OCI-LY7 (cell line): ENCODE measurements around the gene KCNMA1. TPM values are rescaled to one million over a fixed set of nuclear protein-coding genes. Genes with fewer than 3 reads are reported as not detected.

Experiments used
- BruUV-seq: library from RNA; stranded (reverse); fragments of 400-500 nt; replicated peaks from 2 replicates; lab custom pipeline; 2021; lab: Mats Ljungman, UMichigan
- CTCF ChIA-PET: fragments of 300-600 bp; sonication (Branson Sonifier 250); formaldehyde crosslinking; loops from one replicate; lab custom pipeline; 2022; ENCODE audit warnings: antibody characterized with exemption; ENCODE audit not compliant: unreplicated experiment; lab: Charles Lee
- POLR2A ChIA-PET: fragments of 300-600 bp; sonication (Branson Sonifier 250); formaldehyde crosslinking; loops from one replicate; lab custom pipeline; 2022; ENCODE audit warnings: antibody characterized with exemption; lab: Charles Lee
- DNase-seq: peaks from one replicate; pipeline ENCODE4 v3.0.0-alpha.2; 2015; ENCODE audit warnings: low spot score
- H2AFZ ChIP-seq: fragments of 200-600 bp; sonication (generic), shearing (Covaris generic); 2 replicates; pipeline ENCODE4 v1.6.1; 2014; ENCODE audit warnings: mild to moderate bottlenecking, antibody characterized with exemption, low read length, moderate library complexity
- H3K27ac ChIP-seq: fragments of 200-600 bp; sonication (generic); 2 replicates; pipeline ENCODE4 v1.5.1; 2014; ENCODE audit warnings: mixed run types, low read depth, mild to moderate bottlenecking, moderate library complexity, low read length, inconsistent platforms; ENCODE audit not compliant: poor library complexity, severe bottlenecking
- H3K36me3 ChIP-seq: fragments of 200-600 bp; sonication (generic); 2 replicates; pipeline ENCODE4 v1.6.1; 2014; ENCODE audit warnings: mild to moderate bottlenecking, antibody characterized with exemption, low read length, moderate library complexity, mixed read lengths; ENCODE audit not compliant: insufficient read depth
- H3K4me1 ChIP-seq: fragments of 200-600 bp; sonication (generic); 2 replicates; pipeline ENCODE4 v1.5.1; 2014; ENCODE audit warnings: mild to moderate bottlenecking, low read length; ENCODE audit not compliant: insufficient read depth, poor library complexity, severe bottlenecking
- H3K4me2 ChIP-seq: fragments of 200-600 bp; sonication (generic); 2 replicates; pipeline ENCODE4 v1.6.1; 2014; ENCODE audit warnings: mild to moderate bottlenecking, low read length
- H3K4me3 ChIP-seq: fragments of 200-600 bp; sonication (generic); 2 replicates; pipeline ENCODE4 v1.5.1; 2014; ENCODE audit warnings: mild to moderate bottlenecking, low read depth, low read length; ENCODE audit not compliant: poor library complexity, severe bottlenecking
- H3K79me2 ChIP-seq: fragments of 200-600 bp; sonication (generic); 2 replicates; pipeline ENCODE4 v1.6.1; 2016; ENCODE audit warnings: low read depth, mild to moderate bottlenecking, low read length, moderate library complexity, mixed read lengths; ENCODE audit not compliant: insufficient read depth
- H3K9me2 ChIP-seq: fragments of 200-600 bp; sonication (generic); 2 replicates; pipeline ENCODE4 v1.6.1; 2016; ENCODE audit warnings: mild to moderate bottlenecking, low read length, mixed read lengths; ENCODE audit not compliant: insufficient read depth
- H3K9me3 ChIP-seq: fragments of 200-600 bp; sonication (generic); 2 replicates; pipeline ENCODE4 v1.6.1; 2014; ENCODE audit warnings: mild to moderate bottlenecking, mixed run types, low read length, mixed read lengths
- H4K20me1 ChIP-seq: fragments of 200-600 bp; sonication (generic); 2 replicates; pipeline ENCODE4 v1.6.1; 2014; ENCODE audit warnings: mild to moderate bottlenecking, antibody characterized with exemption, low read length, moderate library complexity, mixed read lengths; ENCODE audit not compliant: insufficient read depth
- CTCF ChIP-seq: fragments of 200-600 bp; sonication (generic); conservative IDR thresholded peaks from 2 replicates; pipeline ENCODE4 v1.5.1; 2014; ENCODE audit warnings: mild to moderate bottlenecking, antibody characterized with exemption, low read length, moderate library complexity, mixed read lengths
- EZH2phosphoT487 ChIP-seq: fragments of 200-600 bp; sonication (generic); IDR thresholded peaks from 2 replicates; pipeline ENCODE4 v1.6.1; 2018; ENCODE audit warnings: low read depth, borderline replicate concordance, mild to moderate bottlenecking, mixed run types, antibody characterized with exemption, low read length, moderate library complexity, mixed read lengths
- intact Hi-C: fragments of 100-400 bp; cut with micrococcal nuclease; formaldehyde crosslinking; loops from one replicate; pipeline ENCODE4 v1.10.0; 2022; ENCODE audit not compliant: unreplicated experiment
- total RNA-seq, 2 experiments: library from RNA; depleted of rRNA in 1 of 2; stranded (reverse); fragments of >200 nt in 1 of 2; shearing (Covaris generic) in 1 of 2; gene quantifications; 2 replicates each; pipeline ENCODE4 v1.2.3, GENCODE V29; 2014 to 2022

Gene KCNMA1
- total RNA-seq, 2 experiments from 2014 or later, result not detected

GRCh38 chr10:77392851-77393250 lies 244.8 kb downstream of the KCNMA1 start:
- no peak overlapping the region for H3K4me3 ChIP-seq
- ChIA-PET CTCF (no interaction called here), POLR2A (interaction anchor here (0.7 kb wide), 1 partner anchor 150 kb away, joined by 3 read pairs; no protein-coding TSS in a partner anchor)
- H4K20me1 ChIP-seq, result no peaks in the 10 kb centered on the region
- intact Hi-C loops, result loop anchor here (5.0 kb wide), 1 partner anchor 249 kb away; no protein-coding TSS in a partner anchor
- BruUV-seq, result no TSS peak
- no peak overlapping the region for H3K4me2 ChIP-seq
- H2AFZ ChIP-seq, result no peak overlapping the region
- TF ChIP-seq EZH2phosphoT487 (no peak), CTCF (no peak)
- H3K9me3 ChIP-seq, result no peaks in the 10 kb centered on the region
- H3K4me1 ChIP-seq, result no peaks in the 10 kb centered on the region
- no peaks in the 10 kb centered on the region for H3K9me2 ChIP-seq
- no peaks in the 10 kb centered on the region for H3K36me3 ChIP-seq
- H3K79me2 ChIP-seq, result no peaks in the 10 kb centered on the region
- no peak overlapping the region for H3K27ac ChIP-seq
- no peak for DNase-seq

- CTCF ChIA-PET, result no interaction called here
- intact Hi-C loops, result loop anchor here (5.0 kb wide), 1 partner anchor 250 kb away; no protein-coding TSS in a partner anchor
Measured at GRCh38 chr10:77392236-77392721, 245.3 kb downstream of the KCNMA1 start.

GRCh38 chr10:77391605-77392235 lies 245.9 kb downstream of the KCNMA1 start:
- Histone ChIP-seq H3K4me3 (no peak overlapping the region), H3K9me3 (no peaks in the 10 kb centered on the region), H3K4me1 (no peaks in the 10 kb centered on the region), H2AFZ (no peak overlapping the region), H3K4me2 (no peak overlapping the region), H3K36me3 (no peaks in the 10 kb centered on the region), H3K79me2 (no peaks in the 10 kb centered on the region), H3K9me2 (no peaks in the 10 kb centered on the region), H4K20me1 (no peaks in the 10 kb centered on the region), H3K27ac (no peak overlapping the region)
- TF ChIP-seq CTCF, result peak; percentile 61
- TF ChIP-seq EZH2phosphoT487, result no peak
- DNase-seq, result peak; percentile 13
- CTCF ChIA-PET, result no interaction called here
- POLR2A ChIA-PET, result no interaction called here
- intact Hi-C loops, result loop anchor here (5.0 kb wide), 1 partner anchor 251 kb away; no protein-coding TSS in a partner anchor
- no TSS peak for BruUV-seq

More at GRCh38 chr10:77392236-77392721, 245.3 kb downstream of the KCNMA1 start:
- POLR2A ChIA-PET, result no interaction called here
- Histone ChIP-seq H3K4me2 (no peak overlapping the region), H3K79me2 (no peaks in the 10 kb centered on the region), H3K27ac (no peak overlapping the region), H3K9me2 (no peaks in the 10 kb centered on the region), H4K20me1 (no peaks in the 10 kb centered on the region), H3K4me1 (no peaks in the 10 kb centered on the region), H3K4me3 (no peak overlapping the region), H3K36me3 (no peaks in the 10 kb centered on the region), H3K9me3 (no peaks in the 10 kb centered on the region), H2AFZ (no peak overlapping the region)
- TF ChIP-seq EZH2phosphoT487, result no peak
- DNase-seq, result no peak
- no TSS peak for BruUV-seq
